ENCODE data around the gene LAMA4.
"Not testable (repeated sequence)": the region's sequence is repeated elsewhere in the genome, so short reads cannot be mapped to it uniquely, and the experiment has no call there.

LAMA4 gene

DNA sequence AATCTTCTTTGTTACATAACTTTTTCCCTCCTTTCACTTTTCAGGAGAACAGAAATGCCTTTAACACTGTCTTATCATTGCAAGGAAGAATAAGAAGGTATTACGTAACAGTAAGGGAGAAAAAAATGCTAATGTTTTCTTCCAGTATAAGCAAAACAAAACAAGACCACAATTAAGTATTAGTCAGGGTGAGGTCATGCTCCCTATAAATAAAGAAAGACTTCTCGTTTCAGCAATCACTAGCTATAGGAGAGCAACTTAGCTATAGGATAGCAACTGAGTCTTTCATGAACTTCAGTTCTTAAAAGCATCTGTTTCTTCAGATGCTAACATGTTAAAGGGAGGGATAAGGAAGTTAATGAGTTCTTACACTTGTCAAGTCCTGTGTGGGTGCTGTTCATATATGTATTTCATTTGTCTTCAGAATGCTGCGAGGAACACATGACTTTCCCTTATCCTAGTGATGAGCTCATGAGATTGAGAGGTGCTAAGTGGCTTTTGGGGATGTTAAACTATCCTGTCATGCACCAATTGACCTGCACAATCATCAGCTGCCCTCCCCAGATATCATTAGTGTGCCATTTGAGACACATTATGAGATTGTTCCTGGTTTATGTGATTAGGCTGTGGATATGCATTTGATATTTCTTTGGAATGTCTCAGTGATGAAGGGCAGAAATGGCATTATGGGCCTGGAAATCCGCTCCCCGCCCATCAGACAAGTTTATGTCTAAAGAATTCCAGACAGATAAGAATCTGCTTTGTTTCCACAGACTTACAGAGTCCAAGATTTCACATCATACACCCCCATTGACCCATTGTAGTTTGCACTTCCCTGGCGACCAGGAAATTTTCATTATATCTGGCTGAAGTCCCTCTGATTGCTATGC is 37.5 kb downstream of the LAMA4 start:
- no peak for DNase-seq (ENCODE audit: low read depth in 1 of 2, low spot score in 1 of 2)

DNA sequence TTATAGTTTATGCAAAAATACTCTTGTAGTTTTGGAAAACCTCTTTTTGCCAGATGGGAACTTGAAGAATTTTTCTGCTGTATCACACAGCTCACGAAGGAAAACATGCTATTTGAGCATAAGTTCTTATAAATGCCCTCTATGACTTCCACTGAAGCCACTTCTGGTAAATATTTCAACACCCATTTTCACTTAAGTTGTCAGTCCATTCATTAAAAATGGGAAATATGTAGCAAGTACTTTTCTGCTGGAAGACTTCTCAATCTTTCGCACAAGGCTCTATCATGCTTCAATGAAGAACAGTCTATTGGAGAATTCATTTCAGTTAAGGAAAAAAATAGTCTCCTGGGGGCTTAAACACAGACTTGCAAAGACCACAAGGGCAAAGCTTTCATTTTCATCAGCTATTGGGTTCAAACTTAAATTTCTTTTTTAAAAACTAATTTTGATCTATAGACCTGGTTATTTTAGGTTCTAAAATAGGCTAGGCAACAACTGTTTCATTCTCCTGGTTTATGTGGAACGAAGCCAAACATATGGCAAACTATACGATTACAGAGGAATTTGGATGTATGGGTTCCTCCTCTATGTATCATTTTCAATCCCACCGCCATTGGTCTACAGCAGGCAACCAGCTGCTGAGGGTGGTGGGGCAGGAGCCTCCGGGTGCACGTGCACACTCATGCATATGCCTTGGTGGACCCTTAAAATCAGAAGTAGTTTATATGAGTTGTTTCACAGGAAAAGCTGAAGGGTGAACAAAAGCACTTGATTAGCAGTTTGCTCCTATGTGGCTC is 38.7 kb downstream of the LAMA4 start:
- no peak for DNase-seq (ENCODE audit: low read depth in 1 of 2, low spot score in 1 of 2)

DNA sequence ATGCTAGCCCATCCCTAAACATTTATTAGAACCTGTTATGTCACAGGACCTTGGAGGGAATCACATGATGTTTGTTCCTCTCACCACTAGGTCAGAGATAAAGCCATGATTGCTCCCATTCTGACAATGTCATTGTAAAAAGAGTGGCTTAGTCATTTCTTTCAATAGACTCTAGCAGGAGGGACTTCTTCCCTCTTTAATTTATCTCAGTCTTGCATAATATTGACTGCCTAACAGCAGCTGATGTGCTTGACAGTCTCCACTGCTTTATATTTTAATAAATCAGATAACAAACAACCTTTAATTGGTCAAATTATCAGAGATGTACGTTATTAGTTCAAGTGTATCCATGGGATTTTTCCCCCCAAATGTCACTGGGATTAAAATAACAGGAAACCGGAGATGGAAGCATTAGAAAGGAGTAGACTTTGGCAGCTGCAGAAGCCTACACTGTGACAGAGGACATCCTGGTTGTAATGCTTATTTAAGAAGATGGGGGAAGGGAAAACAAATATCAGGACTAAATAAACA is 39.6 kb downstream of the LAMA4 start:
- no peak for DNase-seq (ENCODE audit: low read depth in 1 of 2, low spot score in 1 of 2)

- DNase-seq (ENCODE audit: low read depth in 1 of 2, low spot score in 1 of 2) = no peak
These were observed 43.5 kb downstream of the LAMA4 start for GRCh38 chr6:112210852-112211251.

DNA sequence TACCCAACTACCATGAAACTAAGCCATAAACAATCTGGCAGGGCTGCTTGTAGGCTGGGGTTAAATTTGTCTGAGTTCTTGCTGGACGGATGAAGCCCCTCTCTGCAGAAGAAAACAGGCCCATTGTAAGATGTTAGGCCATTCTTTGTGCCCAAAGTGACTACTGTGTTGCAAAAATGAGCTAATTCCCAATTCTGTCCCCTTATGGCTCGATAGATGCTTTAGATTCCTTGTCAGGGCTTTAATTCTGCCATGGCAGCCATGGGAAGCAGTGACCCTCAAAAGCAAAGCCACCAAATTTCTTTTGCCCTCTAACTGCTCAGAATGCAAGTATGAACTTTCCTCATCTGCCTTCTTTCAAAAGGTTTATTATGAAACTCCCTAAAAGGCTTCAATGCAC is 45.2 kb downstream of the LAMA4 start:
- DNase-seq (ENCODE audit: low read depth in 1 of 2, low spot score in 1 of 2) = no peak

- DNase-seq (ENCODE audit: low read depth in 1 of 2, low spot score in 1 of 2) = no peak
These were observed 46.6 kb downstream of the LAMA4 start for GRCh38 chr6:112207776-112208175.

GRCh38 chr6:112207131-112207530 is 47.2 kb downstream of the LAMA4 start:
- no peak for DNase-seq (ENCODE audit: low read depth in 1 of 2, low spot score in 1 of 2)

DNA sequence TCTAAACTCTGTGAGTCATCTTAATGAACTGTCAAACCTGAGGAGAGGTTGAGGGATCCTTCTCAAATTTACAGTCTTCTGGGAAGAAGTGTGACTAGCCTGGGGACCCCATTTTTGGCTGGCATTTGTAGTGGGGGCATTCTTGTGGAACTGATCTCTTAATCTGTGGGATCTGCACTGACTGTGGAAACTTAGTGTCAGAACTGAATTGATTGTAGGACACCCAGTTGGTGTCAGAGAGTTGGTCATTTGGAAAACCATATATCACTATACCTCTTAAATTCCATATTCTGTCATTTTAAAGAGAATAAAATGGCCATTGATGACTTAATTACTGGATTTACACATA is 48.3 kb downstream of the LAMA4 start:
- no peak for DNase-seq (ENCODE audit: low read depth in 1 of 2, low spot score in 1 of 2)

DNA sequence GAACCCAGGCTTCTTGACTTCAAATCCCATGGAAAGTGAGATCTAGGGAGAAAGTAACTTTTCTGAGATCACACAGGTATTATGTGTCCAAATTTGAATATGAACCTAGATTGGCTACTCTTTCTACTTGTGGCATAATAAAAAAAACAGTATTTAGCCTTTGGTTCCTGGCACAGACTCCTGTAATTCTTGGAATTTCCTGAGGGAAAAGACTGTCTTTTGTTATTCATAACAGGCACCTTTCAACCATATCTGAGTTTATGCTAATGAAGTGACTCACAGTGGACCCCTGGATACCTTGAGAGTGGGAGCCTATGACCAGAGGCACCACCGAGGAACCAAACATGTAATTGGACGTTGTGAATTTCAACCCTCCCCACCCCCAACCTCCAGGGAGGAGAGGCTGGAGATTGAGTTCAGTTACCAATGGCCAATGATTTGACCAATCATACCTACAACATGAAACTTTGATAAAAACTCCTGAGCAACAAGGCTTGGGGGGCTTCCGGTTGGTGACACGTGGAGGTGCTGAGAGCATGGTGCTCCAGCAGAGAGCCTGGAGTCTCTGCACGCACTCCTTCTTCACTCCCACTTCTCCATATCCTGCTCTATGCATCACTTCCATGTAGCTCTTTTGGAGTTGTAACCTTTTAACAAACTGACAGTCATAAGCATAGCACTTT is 48.8 kb downstream of the LAMA4 start:
- DNase-seq (ENCODE audit: low read depth in 1 of 2, low spot score in 1 of 2) = no peak

- no peak for DNase-seq (ENCODE audit: low read depth in 1 of 2, low spot score in 1 of 2)
These were observed 50.0 kb downstream of the LAMA4 start for GRCh38 chr6:112204350-112204706.

GRCh38 chr6:112203577-112204349 is 50.6 kb downstream of the LAMA4 start:
- DNase-seq (ENCODE audit: low read depth in 1 of 2, low spot score in 1 of 2) = no peak

- no peak for DNase-seq (ENCODE audit: low read depth in 1 of 2, low spot score in 1 of 2)
These were observed 51.6 kb downstream of the LAMA4 start for GRCh38 chr6:112202639-112203341.

GRCh38 chr6:112200185-112200914 is 54.0 kb downstream of the LAMA4 start:
- not testable (repeated sequence) for DNase-seq (ENCODE audit: low read depth in 1 of 2, low spot score in 1 of 2)

- no peak for DNase-seq (ENCODE audit: low read depth in 1 of 2, low spot score in 1 of 2)
These were observed 55.4 kb downstream of the LAMA4 start for GRCh38 chr6:112199001-112199403.

GRCh38 chr6:112198582-112198981 is 55.8 kb downstream of the LAMA4 start:
- DNase-seq (ENCODE audit: low read depth in 1 of 2, low spot score in 1 of 2) = no peak

DNA sequence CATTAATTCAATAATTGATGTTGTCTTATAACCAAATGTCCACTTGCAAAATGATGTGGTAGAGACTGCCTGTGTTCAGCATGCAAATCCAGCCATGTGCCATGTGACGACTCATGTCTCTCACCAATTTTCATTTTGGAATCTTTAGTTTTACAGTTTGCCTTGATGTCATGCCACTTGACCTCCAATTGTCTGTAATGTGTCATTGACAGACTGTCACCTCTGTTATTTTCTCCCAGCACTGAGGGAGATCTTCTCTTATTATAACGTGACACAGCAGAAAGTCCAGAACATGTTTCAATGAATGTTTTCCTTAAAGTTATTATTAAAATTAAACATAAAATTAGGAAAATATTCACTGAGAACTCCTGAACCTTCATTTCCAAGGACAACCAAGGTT is 56.7 kb downstream of the LAMA4 start:
- DNase-seq (ENCODE audit: low read depth in 1 of 2, low spot score in 1 of 2) = no peak

DNA sequence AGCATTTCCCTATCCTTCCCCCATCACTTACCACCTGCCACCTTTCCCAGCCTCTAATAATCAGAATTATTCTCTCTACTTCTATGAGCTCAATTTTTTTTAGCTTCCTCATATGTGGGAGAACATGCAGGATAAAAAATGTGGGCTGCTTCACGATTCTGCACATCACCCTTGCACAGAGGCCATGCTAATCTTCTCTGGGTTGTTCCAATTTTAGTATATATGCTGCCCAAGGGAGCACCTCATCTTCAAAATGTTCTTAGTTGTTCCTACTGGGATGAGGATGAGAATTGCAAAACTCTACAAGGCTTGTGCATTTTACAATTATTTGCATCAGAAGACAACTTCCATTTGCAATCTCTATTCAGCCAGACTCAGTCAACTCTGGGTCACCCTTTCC is 58.1 kb downstream of the LAMA4 start:
- DNase-seq (ENCODE audit: low read depth in 1 of 2, low spot score in 1 of 2) = no peak

DNA sequence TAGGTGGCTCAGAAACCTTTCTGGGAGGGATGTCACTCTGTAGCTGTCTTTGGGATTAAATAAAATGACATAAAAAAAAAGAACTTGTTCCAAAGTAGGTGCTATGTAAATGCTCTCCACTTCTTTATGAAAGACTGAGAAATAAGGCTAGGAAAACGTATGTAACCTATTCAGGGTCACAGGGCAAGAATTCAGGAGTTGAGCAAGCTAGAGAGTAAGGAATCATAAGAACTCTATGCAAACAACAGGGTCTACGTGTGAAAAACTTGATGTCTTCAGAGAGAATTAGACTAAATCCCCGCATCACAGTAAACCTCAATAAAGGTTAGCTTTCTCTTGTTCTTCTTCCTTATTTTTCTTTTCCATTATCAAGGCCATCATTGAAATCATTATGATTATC is 59.2 kb downstream of the LAMA4 start:
- DNase-seq (ENCODE audit: low read depth in 1 of 2, low spot score in 1 of 2) = no peak

- DNase-seq (ENCODE audit: low read depth in 1 of 2, low spot score in 1 of 2) = no peak
These were observed 59.9 kb downstream of the LAMA4 start for GRCh38 chr6:112194511-112194910.
